ENCODE data around the gene GPC1. TPM values are rescaled to one million over a fixed set of nuclear protein-coding genes. Genes with fewer than 3 reads are reported as not detected.

The GPC1 gene
- total and polyA plus RNA-seq, 10 of the 15 experiments (the other 5 are each of a cell fraction or from before 2014, with no cell fraction given), result 0.06 to 0.77 (median 0.23) TPM; not detected in 3

GRCh38 chr2:240462707-240463273 is 27.3 kb downstream of the GPC1 start (continued):
- TF ChIP-seq ESRRA (IDR thresholded peaks at IDR 0.05; ENCODE audit: low read length) (no peak), NBN (IDR thresholded peaks at IDR 0.05) (no peak), CREM (IDR thresholded peaks at IDR 0.05; ENCODE audit: low read depth) (no peak)

- H4K20me1 ChIP-seq (ENCODE audit: control insufficient read depth, insufficient read depth), result no peaks in the 10 kb centered on the region
- H3K9ac ChIP-seq (ENCODE audit: control insufficient read depth, insufficient read depth, low read length), result no peak overlapping the region
- H3K36me3 ChIP-seq (ENCODE audit: control insufficient read depth in 2 of 2, insufficient read depth in 2 of 2, low read length in 1 of 2), result no peaks in the 10 kb centered on the region
- ATAC-seq (no peak), FAIRE-seq (no peak), DNase-seq (ENCODE audit: low read depth, low spot score) (no peak)
- no TSS peak for BruUV-seq (replicated peaks)
- POLR2A ChIA-PET, result no interaction called here
- intact Hi-C loops (cut with micrococcal nuclease; ENCODE audit: unreplicated experiment), result no loop called here
- SMC1A ChIA-PET (ENCODE audit: uncharacterized antibody, unreplicated experiment), result no interaction called here
- no peaks in the 10 kb centered on the region for H3K9me3 ChIP-seq (replicated peaks; ENCODE audit: control insufficient read depth, insufficient read depth, low read length)
- TF ChIP-seq RUNX3 (IDR thresholded peaks at IDR 0.05; ENCODE audit: low read length) (no peak), HDAC6 (IDR thresholded peaks at IDR 0.05; ENCODE audit: unreplicated experiment) (no peak), SMC3 (IDR thresholded peaks at IDR 0.05; ENCODE audit: borderline replicate concordance, low read length) (no peak), CBFB (IDR thresholded peaks at IDR 0.05; ENCODE audit: low read depth) (no peak), TARDBP (IDR thresholded peaks at IDR 0.05; ENCODE audit: borderline replicate concordance) (no peak), STAT1 (conservative IDR thresholded peaks at IDR 0.05) (no peak), CTCF (IDR thresholded peaks at IDR 0.05 in 2 of 3, conservative IDR thresholded peaks at IDR 0.05 in 1 of 3; ENCODE audit: control insufficient read depth in 2 of 3, extremely low read depth in 1 of 3, insufficient read depth in 1 of 3, low read depth in 3 of 3, low read length in 3 of 3) (no peak), MEF2A (IDR thresholded peaks at IDR 0.05; ENCODE audit: insufficient read depth, low read depth, low read length) (no peak), ATF7 (IDR thresholded peaks at IDR 0.05; ENCODE audit: low read depth) (no peak), ZZZ3 (IDR thresholded peaks at IDR 0.05; ENCODE audit: control insufficient read depth, insufficient read length, low read depth) (no peak), CEBPB (IDR thresholded peaks at IDR 0.05; ENCODE audit: borderline replicate concordance in 1 of 2, low read depth in 2 of 2, low read length in 2 of 2) (no peak)
- in situ Hi-C loops (cut with MboI), result no loop called here
- H3K27ac ChIP-seq (ENCODE audit: control insufficient read depth, insufficient read depth), result no peak overlapping the region
- RAD21 ChIA-PET (ENCODE audit: unreplicated experiment), result no interaction called here
- no peak overlapping the region for H2AFZ ChIP-seq (ENCODE audit: control insufficient read depth, low read depth, low read length)
- no peak overlapping the region for H3K4me2 ChIP-seq (ENCODE audit: control insufficient read depth, insufficient read depth)
- no peaks in the 10 kb centered on the region for H3K79me2 ChIP-seq (ENCODE audit: control insufficient read depth, insufficient read depth, low read length)
- no peaks in the 10 kb centered on the region for H3K4me1 ChIP-seq (ENCODE audit: control insufficient read depth, insufficient read depth, low read length)
- no peak overlapping the region for H3K4me3 ChIP-seq
- CTCF ChIA-PET, result no interaction called here
- 56% methylated on average over 22 of the region's 22 CpGs for WGBS (ENCODE audit: insufficient coverage, insufficient replicate concordance, low lambda C conversion rate, missing lambda C conversion rate)
- no peaks in the 10 kb centered on the region for H3K27me3 ChIP-seq (replicated peaks in 1 of 2; ENCODE audit: control insufficient read depth in 2 of 2, insufficient read depth in 2 of 2, low read length in 1 of 2)
Observed at GRCh38 chr2:240463274-240463865, 27.9 kb downstream of the GPC1 start.
